NOMO-1 treated with DMSO at 0.1 percent for 48 hours (cell line): ENCODE measurements around the gene CEP63.

Experiments
- DNase-seq: peaks from one replicate; lab custom pipeline; 2025; ENCODE audit not compliant: unreplicated experiment; lab: John Stamatoyannopoulos, UW

Gene CEP63

GRCh38 chr3:134485718-134486576 is at the start of gene CEP63, which contains the start of gene ANAPC13:
CEP63 (plus strand) TSS chr3:134486057; CDS start chr3:134495321, 9,264 bp downstream.
ANAPC13 (minus strand) TSS chr3:134485985; CDS start chr3:134482904, 3,081 bp downstream.
- DNase-seq = peak; percentile 99

GRCh38 chr3:134437211-134437752 is 48.6 kb upstream of the CEP63 start:
- no peak for DNase-seq

- DNase-seq = no peak
Observed at GRCh38 chr3:134441321-134441720, 44.5 kb upstream of the CEP63 start.

GRCh38 chr3:134441821-134442220 is 44.0 kb upstream of the CEP63 start:
- DNase-seq = no peak

GRCh38 chr3:134445095-134445494 is 40.8 kb upstream of the CEP63 start:
- DNase-seq = no peak

- no peak for DNase-seq
Observed at GRCh38 chr3:134445636-134446035, 40.2 kb upstream of the CEP63 start.

- no peak for DNase-seq
Observed at GRCh38 chr3:134446800-134447199, 39.1 kb upstream of the CEP63 start.

- no peak for DNase-seq
Observed at GRCh38 chr3:134447351-134447750, 38.5 kb upstream of the CEP63 start.

GRCh38 chr3:134448664-134449063 is 37.2 kb upstream of the CEP63 start:
- no peak for DNase-seq

- DNase-seq = no peak
Observed at GRCh38 chr3:134449277-134449676, 36.6 kb upstream of the CEP63 start.

GRCh38 chr3:134449951-134450350 is 35.9 kb upstream of the CEP63 start:
- peak; percentile 27 for DNase-seq

- DNase-seq = no peak
Observed at GRCh38 chr3:134453631-134454030, 32.2 kb upstream of the CEP63 start.

- DNase-seq = no peak
Observed at GRCh38 chr3:134457376-134458074, 28.3 kb upstream of the CEP63 start.

- DNase-seq = no peak
Observed at GRCh38 chr3:134458406-134458945, 27.4 kb upstream of the CEP63 start.

GRCh38 chr3:134459562-134459961 is 26.3 kb upstream of the CEP63 start:
- DNase-seq = no peak

- no peak for DNase-seq
Observed at GRCh38 chr3:134460965-134461364, 24.9 kb upstream of the CEP63 start.

- DNase-seq = no peak
Observed at GRCh38 chr3:134462331-134462941, 23.4 kb upstream of the CEP63 start.

GRCh38 chr3:134463676-134464063 is 22.2 kb upstream of the CEP63 start:
- no peak for DNase-seq

- no peak for DNase-seq
Observed at GRCh38 chr3:134464064-134464688, 21.7 kb upstream of the CEP63 start.

GRCh38 chr3:134464689-134465365 is 21.0 kb upstream of the CEP63 start:
- no peak for DNase-seq
